H1 (cell line): ENCODE data around the gene MARS2. TPM values are rescaled to one million over a fixed set of nuclear protein-coding genes. Genes with fewer than 3 reads are reported as not detected.

Experiments used
- CTCF ChIA-PET: fragments of 300-600 bp; sonication (Branson Sonifier 250); formaldehyde crosslinking; loops from one replicate; lab custom pipeline; 2021; ENCODE audit not compliant: partially characterized antibody; lab: Charles Lee
- POLR2A ChIA-PET: fragments of 300-600 bp; sonication (Branson Sonifier 250); formaldehyde crosslinking; loops from one replicate; lab custom pipeline; 2021; ENCODE audit warnings: inconsistent platforms; ENCODE audit not compliant: partially characterized antibody; lab: Charles Lee
- DNase-seq, 2 experiments: peaks; one replicate each; pipeline versions ENCODE4 v3.0.0 to v3.0.0-alpha.2; 2010 to 2022; ENCODE audit warnings: low spot score in 2 of 2, low read depth in 1 of 2, mixed read lengths in 1 of 2
- FAIRE-seq: peaks from 2 replicates; lab custom pipeline; 2011; peaks lifted over from hg19 to GRCh38; lab: Jason Lieb, UNC
- H2AFZ ChIP-seq: 2 replicates; pipeline ENCODE4 v1.8.1; 2012; ENCODE audit warnings: low read length, inconsistent platforms
- H2AK5ac ChIP-seq: 2 replicates; pipeline ENCODE4 v1.6.1; 2013; ENCODE audit warnings: low read depth, low read length
- H2BK120ac ChIP-seq: replicated peaks from 2 replicates; pipeline ENCODE3; 2013; ENCODE audit warnings: low read depth, low read length, inconsistent platforms
- H2BK12ac ChIP-seq: 2 replicates; pipeline ENCODE4 v1.6.1; 2013; ENCODE audit warnings: low read depth, low read length
- H2BK15ac ChIP-seq: 2 replicates; pipeline ENCODE4 v1.6.1; 2013; ENCODE audit warnings: low read length
- H2BK20ac ChIP-seq: 2 replicates; pipeline ENCODE4 v1.6.1; 2013; ENCODE audit warnings: low read length
- H2BK5ac ChIP-seq: 2 replicates; pipeline ENCODE4 v1.6.1; 2013; ENCODE audit warnings: low read depth, low read length
- H3K14ac ChIP-seq: 2 replicates; pipeline ENCODE4 v1.6.1; 2013; ENCODE audit warnings: inconsistent platforms; ENCODE audit not compliant: insufficient read length
- H3K18ac ChIP-seq: 2 replicates; pipeline ENCODE4 v1.6.1; 2013; ENCODE audit warnings: low read length; ENCODE audit errors: extremely low read depth
- H3K23ac ChIP-seq: 2 replicates; pipeline ENCODE4 v1.6.1; 2013; ENCODE audit warnings: inconsistent platforms; ENCODE audit not compliant: insufficient read length
- H3K23me2 ChIP-seq: 2 replicates; pipeline ENCODE4 v1.6.1; 2013; ENCODE audit warnings: low read depth, low read length
- H3K27ac ChIP-seq: 2 replicates; pipeline ENCODE4 v1.6.1; 2011; ENCODE audit warnings: low read depth, low read length, inconsistent platforms
- H3K27me3 ChIP-seq, 4 experiments: replicated peaks in 1 of 4; 1 replicate in 1 of 4; 2 replicates in 3 of 4; pipeline versions ENCODE4 v1.6.1 to v1.8.1; 2011 to 2013; ENCODE audit warnings: low read length in 3 of 4, mild to moderate bottlenecking in 3 of 4, inconsistent platforms in 2 of 4, mixed read lengths in 2 of 4, moderate library complexity in 1 of 4; ENCODE audit not compliant: control insufficient read depth in 3 of 4, insufficient read depth in 3 of 4; ENCODE audit errors: extremely low read depth in 1 of 4
- H3K36me3 ChIP-seq, 4 experiments: 2 replicates each; pipeline versions ENCODE4 v1.6.1 to v1.8.1; 2011 to 2013; ENCODE audit warnings: mild to moderate bottlenecking in 4 of 4, low read length in 3 of 4, moderate library complexity in 2 of 4, control low read depth in 1 of 4, inconsistent platforms in 1 of 4; ENCODE audit not compliant: insufficient read depth in 4 of 4, control insufficient read depth in 2 of 4
- H3K4ac ChIP-seq: replicated peaks from 2 replicates; pipeline ENCODE3; 2013; ENCODE audit warnings: low read length, low read depth, mixed read lengths, inconsistent platforms; ENCODE audit not compliant: insufficient read length
- H3K4me1 ChIP-seq, 4 experiments: replicated peaks in 1 of 4; 1 replicate in 1 of 4; 2 replicates in 3 of 4; pipeline versions ENCODE4 v1.6.1 to v1.8.1; 2011 to 2013; ENCODE audit warnings: low read length in 3 of 4, inconsistent platforms in 2 of 4, mixed read lengths in 1 of 4; ENCODE audit not compliant: insufficient read depth in 4 of 4, control insufficient read depth in 3 of 4
- H3K4me2 ChIP-seq, 2 experiments: 2 replicates each; pipeline versions ENCODE4 v1.6.1 to v1.8.1; 2011 to 2013; ENCODE audit warnings: low read depth in 2 of 2, low read length in 2 of 2, control low read depth in 1 of 2, inconsistent platforms in 1 of 2, mild to moderate bottlenecking in 1 of 2; ENCODE audit not compliant: insufficient read depth in 1 of 2
- H3K4me3 ChIP-seq, 4 experiments: fragments of 200-600, 300-600 bp in 1 of 4; sonication (generic), shearing (Covaris generic), sonication (Bioruptor Twin) in 1 of 4; 2 replicates each; pipeline versions ENCODE4 v1.5.1 to v1.8.1; 2011 to 2016; ENCODE audit warnings: low read length in 4 of 4, low read depth in 3 of 4, control low read depth in 2 of 4, inconsistent platforms in 2 of 4, mild to moderate bottlenecking in 2 of 4, mixed read lengths in 1 of 4, moderate library complexity in 1 of 4; ENCODE audit not compliant: insufficient read depth in 2 of 4; ENCODE audit errors: extremely low read depth in 1 of 4
- H3K56ac ChIP-seq: replicated peaks from 2 replicates; pipeline ENCODE3; 2013; ENCODE audit warnings: low read depth, mild to moderate bottlenecking, mixed read lengths, low read length, inconsistent platforms; ENCODE audit not compliant: insufficient read length
- H3K79me1 ChIP-seq: 2 replicates; pipeline ENCODE4 v1.6.1; 2013; ENCODE audit warnings: low read depth, low read length, control low read depth
- H3K79me2 ChIP-seq, 2 experiments: 2 replicates each; pipeline versions ENCODE4 v1.6.1 to v1.8.1; 2012 to 2013; ENCODE audit warnings: low read length in 2 of 2, mild to moderate bottlenecking in 2 of 2, inconsistent platforms in 1 of 2; ENCODE audit not compliant: insufficient read depth in 2 of 2, control insufficient read depth in 1 of 2
- H3K9ac ChIP-seq, 4 experiments: replicated peaks in 1 of 4; 1 replicate in 1 of 4; 2 replicates in 3 of 4; pipeline versions ENCODE4 v1.6.1 to v1.8.1; 2011 to 2013; ENCODE audit warnings: low read depth in 3 of 4, low read length in 3 of 4, control low read depth in 2 of 4, mild to moderate bottlenecking in 2 of 4, moderate library complexity in 2 of 4, inconsistent platforms in 1 of 4; ENCODE audit errors: extremely low read depth in 1 of 4
- H3K9me3 ChIP-seq, 2 experiments: 2 replicates each; pipeline versions ENCODE4 v1.6.1 to v1.8.1; 2012 to 2013; ENCODE audit warnings: mild to moderate bottlenecking in 2 of 2, moderate library complexity in 2 of 2, control low read depth in 1 of 2, inconsistent platforms in 1 of 2, low read depth in 1 of 2, low read length in 1 of 2, mixed read lengths in 1 of 2; ENCODE audit not compliant: insufficient read depth in 2 of 2
- H4K20me1 ChIP-seq, 2 experiments: replicated peaks in 1 of 2; 2 replicates each; pipeline versions ENCODE3 to v1.8.1; 2011 to 2013; ENCODE audit warnings: inconsistent platforms in 2 of 2, low read length in 2 of 2, mild to moderate bottlenecking in 1 of 2; ENCODE audit not compliant: insufficient read depth in 2 of 2, control insufficient read depth in 1 of 2
- H4K5ac ChIP-seq: 2 replicates; pipeline ENCODE4 v1.6.1; 2013; ENCODE audit warnings: low read length, low read depth, mixed read lengths, inconsistent platforms; ENCODE audit not compliant: insufficient read length
- H4K8ac ChIP-seq: 2 replicates; pipeline ENCODE4 v1.8.0; 2013; ENCODE audit warnings: mild to moderate bottlenecking, moderate library complexity, low read length, inconsistent platforms; ENCODE audit not compliant: insufficient read depth; ENCODE audit errors: extremely low read depth
- H4K91ac ChIP-seq: replicated peaks from 2 replicates; pipeline ENCODE3; 2013; ENCODE audit warnings: low read length, mixed read lengths, inconsistent platforms; ENCODE audit not compliant: insufficient read length
- SAP30 ChIP-seq: fragments of 300-600 bp; sonication (generic); IDR thresholded peaks from 2 replicates; pipeline ENCODE4 v1.7.1; 2012; ENCODE audit warnings: low read length, moderate library complexity, mild to moderate bottlenecking, inconsistent platforms; ENCODE audit not compliant: insufficient read depth, insufficient replicate concordance
- SIX5 ChIP-seq: IDR thresholded peaks from 2 replicates; pipeline ENCODE4 v1.6.1; 2011; ENCODE audit warnings: mild to moderate bottlenecking, low read depth, low read length
- WGBS, 2 experiments: shearing (Covaris generic) in 1 of 2; methylation state at CpG; one replicate each; pipeline versions ENCODE4 v1.1.6 to v1.1.7; 2013 to 2015; ENCODE audit warnings: low lambda C conversion rate in 2 of 2, mixed read lengths in 2 of 2, inconsistent platforms in 1 of 2, low coverage in 1 of 2, missing lambda C conversion rate in 1 of 2; ENCODE audit not compliant: insufficient replicate concordance in 2 of 2, insufficient coverage in 1 of 2, insufficient read length in 1 of 2; ENCODE audit errors: extremely low coverage in 1 of 2, missing lambda C conversion rate in 1 of 2; 5-methylcytosine and 5-hydroxymethylcytosine counted together
- polyA plus RNA-seq, 7 experiments: library from polyadenylated mRNA; depleted of rRNA in 3 of 7; stranded (reverse) in 5 of 7; unstranded in 2 of 7; fragments of >200 nt in 5 of 7; fragments of 200-250 nt in 2 of 7; gene quantifications; 1 replicate in 5 of 7; 2 replicates in 1 of 7; 4 replicates in 1 of 7; pipeline versions ENCODE4 v1.2.1 to v1.2.3, GENCODE V29; 2011 to 2013; ENCODE audit warnings: missing spikeins in 2 of 7, mixed read lengths in 2 of 7
- total RNA-seq: library from RNA; stranded (reverse); fragmentation: NEBNext Ultra II Directional; extraction: Animal tissue kit (Norgen Biotek cat#: 25700); gene quantifications from 2 replicates; pipeline ENCODE4 v1.2.1, GENCODE V29; 2021

The MARS2 gene
- total and polyA plus RNA-seq, 2 of the 8 experiments (the other 6 are each of a cell fraction or from before 2014, with no cell fraction given), result 15.7 to 27.2 TPM

DNA sequence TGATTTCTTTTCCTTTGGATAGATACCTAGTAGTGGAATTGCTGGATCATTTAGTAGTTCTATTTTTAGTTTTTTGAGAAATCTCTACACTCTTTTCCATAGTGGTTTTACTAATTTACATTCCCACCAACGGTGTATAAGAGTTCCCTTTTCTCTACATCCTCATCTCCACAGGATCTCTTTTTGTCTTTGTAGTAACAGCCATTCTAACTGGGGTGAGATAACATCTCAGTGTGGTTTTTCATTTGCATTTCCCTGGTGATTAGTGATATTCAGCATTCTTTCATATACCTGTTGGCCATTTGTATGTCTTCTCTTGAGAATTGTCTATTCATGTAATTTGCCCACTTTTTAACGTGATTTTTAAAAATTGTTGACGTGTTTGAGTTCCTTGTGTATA lies 43.5 kb upstream of the MARS2 start:
- Histone ChIP-seq H2BK12ac (no peak overlapping the region), H2BK15ac (no peak overlapping the region), H2AFZ (no peak overlapping the region), H3K79me1 (no peaks in the 10 kb centered on the region; the same call in 1 of the 2 replicates), H3K79me2 (no peaks in the 10 kb centered on the region), H4K91ac (no peak overlapping the region), H3K23me2 (no peaks in the 10 kb centered on the region), H3K27me3 (no peaks in the 10 kb centered on the region), H3K4me1 (peaks cover 0 to 3% (median 0%) of the 10 kb centered on the region in 4 experiments; a peak in 2 of 7 replicates), H4K20me1 (no peaks in the 10 kb centered on the region), H3K27ac (no peak overlapping the region), H3K56ac (no peak overlapping the region), H3K9ac (no peak overlapping the region), H3K4me3 (no peak overlapping the region)
- WGBS, 2 experiments, result 59% methylated on average over 3 of the region's 3 CpGs; no CpG with 5 or more reads in 1 of the 2 experiments
- FAIRE-seq (peak; percentile 28), DNase-seq (no peak)
- CTCF ChIA-PET, result no interaction called here
- POLR2A ChIA-PET, result no interaction called here
- TF ChIP-seq SAP30, result no peak
- TF ChIP-seq SIX5, result no peak
- TF ChIP-seq, all 59 proteins: peak for 0
- Histone ChIP-seq H4K5ac (no peak overlapping the region), H2BK5ac (no peak overlapping the region), H3K14ac (no peak overlapping the region), H2BK120ac (no peak overlapping the region), H2AK5ac (no peak overlapping the region), H3K4me2 (no peak overlapping the region), H3K9me3 (0 out of 4 replicates have a peak, but pooled peaks cover 5% of the 10 kb centered on the region in 2 experiments), H3K36me3 (no peaks in the 10 kb centered on the region), H3K18ac (no peak overlapping the region), H4K8ac (no peak overlapping the region), H3K23ac (no peak overlapping the region), H2BK20ac (no peak overlapping the region), H3K4ac (no peak overlapping the region)
